Posterior cingulate gyrus (tissue), 11 donors: Measurements from ENCODE around the gene SORCS3.

ENCODE experiments used
- DNase-seq, 10 donors: peaks; one replicate each; pipeline versions ENCODE4 v3.0.0 to v3.0.0-alpha.2; 2020 to 2021; ENCODE audit warnings: mixed read lengths in 3 of 10
- intact Hi-C: fragments of 100-400 bp; cut with DNase I; formaldehyde crosslinking; loops from one replicate; pipeline ENCODE4 v1.15.1; 2023

The SORCS3 gene

DNA sequence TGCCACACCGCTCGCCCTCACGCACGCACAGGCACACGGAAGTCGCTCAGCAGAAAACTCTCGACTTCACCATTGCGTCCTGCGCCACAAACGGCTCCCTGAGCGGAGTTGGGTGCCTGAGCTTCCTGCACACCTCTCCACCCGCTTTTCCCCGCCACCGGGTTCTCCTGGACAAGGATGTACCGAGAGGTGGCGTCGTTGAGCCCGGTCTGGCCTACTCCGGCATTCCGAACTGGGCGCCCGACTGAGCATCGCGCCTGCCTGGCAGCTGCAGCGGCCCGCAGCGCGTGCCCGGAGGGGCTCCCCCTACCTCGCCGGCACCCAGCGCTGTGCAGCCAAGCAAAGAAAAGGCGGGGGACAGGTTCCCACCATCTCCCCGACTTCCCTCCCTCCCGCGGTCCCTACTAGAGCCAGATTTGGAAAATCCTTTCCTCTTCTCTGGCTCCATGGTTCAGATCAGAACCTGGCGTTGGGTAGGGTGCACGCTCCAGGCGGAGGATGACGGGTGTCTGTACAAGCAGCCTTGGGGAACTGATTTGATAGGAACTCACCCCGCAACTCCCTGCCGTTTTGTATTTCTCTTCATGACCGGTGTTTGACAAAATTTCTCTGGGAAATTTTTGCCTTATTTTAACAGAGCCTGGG lies 1.7 kb downstream of the SORCS3 start:
- DNase-seq, result peak; percentile 74 to 96 (median 86)
- intact Hi-C loops, result loop anchor here (5.0 kb wide), 2 partner anchors 135 to 285 kb away; no protein-coding TSS in a partner anchor

DNA sequence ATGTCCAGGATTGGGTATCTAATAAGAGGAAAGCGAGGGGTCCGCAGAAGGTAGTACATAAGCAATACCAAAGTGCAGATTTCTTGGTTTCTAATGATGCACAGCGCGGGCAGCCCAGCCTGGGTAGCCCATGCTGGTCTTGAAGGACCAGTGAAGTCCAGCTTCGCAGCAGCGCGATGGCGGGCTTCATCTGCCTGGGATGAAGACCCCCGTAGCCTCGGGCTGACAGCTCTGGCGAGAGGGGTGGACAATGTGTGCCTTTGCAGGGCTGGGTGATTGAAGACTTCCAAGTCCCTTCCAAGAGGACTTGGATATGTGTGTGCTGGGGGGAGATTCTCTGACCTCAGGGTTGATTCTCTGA lies 2.2 kb downstream of the SORCS3 start:
- intact Hi-C loops, result loop anchor here (5.0 kb wide), 2 partner anchors 134 to 284 kb away; no protein-coding TSS in a partner anchor
- DNase-seq, result peak in 1 of 10 donors; percentile 70

DNA sequence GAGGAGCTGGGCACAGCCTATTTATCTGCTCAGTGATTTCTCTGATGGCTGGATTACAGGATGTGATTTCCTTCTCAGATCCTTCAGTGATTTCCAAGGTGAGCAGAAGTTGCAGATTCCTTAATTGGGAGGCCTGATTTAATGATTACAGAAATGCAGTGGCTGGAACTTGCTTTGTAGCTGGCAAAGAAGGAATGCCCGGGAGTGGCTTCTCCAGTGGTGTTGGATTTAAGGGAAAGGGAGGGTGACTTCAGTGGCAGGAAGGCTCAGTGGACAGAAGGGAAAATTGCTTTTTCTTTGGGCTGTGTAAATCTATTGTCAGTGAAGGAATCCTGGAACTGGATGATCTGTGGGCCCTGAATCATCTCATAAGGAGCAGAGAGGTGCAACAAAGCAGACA lies 5.1 kb downstream of the SORCS3 start:
- intact Hi-C loops, result no loop called here
- no peak for DNase-seq

DNA sequence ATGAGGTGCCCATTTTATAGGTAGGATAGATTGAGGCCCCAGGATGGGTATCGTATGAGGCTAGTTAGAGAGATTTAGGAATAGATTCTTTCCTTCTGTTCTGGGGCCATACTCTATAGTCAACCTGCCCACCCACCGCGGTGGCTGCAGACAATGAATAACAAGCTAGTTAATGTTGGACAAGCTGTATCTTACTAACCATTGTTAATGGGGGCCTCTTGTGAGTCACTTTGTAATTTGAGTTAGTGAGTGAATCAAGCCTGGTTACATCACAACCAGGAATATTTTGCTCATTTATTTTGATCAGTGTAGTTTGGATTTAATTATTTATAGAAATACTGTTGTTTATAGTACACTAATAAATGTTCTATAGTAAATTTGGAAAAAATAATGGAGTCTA lies 7.3 kb downstream of the SORCS3 start:
- intact Hi-C loops, result no loop called here
- no peak for DNase-seq

DNA sequence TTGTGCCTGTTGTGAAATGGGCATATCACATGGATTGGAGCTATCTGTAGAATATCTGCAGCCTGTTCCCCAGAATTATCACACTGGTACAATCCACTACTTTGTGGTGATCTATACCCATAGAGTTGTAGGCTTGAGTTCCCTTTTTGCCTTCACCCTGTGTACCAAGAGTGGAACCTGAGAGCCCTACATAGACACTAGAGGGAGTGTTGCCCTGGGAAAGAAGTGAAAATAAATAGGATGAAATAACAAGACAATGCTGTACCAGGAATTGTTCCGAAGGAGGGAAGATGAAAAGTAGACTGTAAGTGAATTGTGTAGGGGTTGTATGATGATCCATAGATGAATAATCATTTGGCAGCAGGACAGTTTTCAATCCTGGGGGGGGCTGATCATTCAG lies 9.0 kb downstream of the SORCS3 start:
- intact Hi-C loops, result no loop called here
- no peak for DNase-seq

DNA sequence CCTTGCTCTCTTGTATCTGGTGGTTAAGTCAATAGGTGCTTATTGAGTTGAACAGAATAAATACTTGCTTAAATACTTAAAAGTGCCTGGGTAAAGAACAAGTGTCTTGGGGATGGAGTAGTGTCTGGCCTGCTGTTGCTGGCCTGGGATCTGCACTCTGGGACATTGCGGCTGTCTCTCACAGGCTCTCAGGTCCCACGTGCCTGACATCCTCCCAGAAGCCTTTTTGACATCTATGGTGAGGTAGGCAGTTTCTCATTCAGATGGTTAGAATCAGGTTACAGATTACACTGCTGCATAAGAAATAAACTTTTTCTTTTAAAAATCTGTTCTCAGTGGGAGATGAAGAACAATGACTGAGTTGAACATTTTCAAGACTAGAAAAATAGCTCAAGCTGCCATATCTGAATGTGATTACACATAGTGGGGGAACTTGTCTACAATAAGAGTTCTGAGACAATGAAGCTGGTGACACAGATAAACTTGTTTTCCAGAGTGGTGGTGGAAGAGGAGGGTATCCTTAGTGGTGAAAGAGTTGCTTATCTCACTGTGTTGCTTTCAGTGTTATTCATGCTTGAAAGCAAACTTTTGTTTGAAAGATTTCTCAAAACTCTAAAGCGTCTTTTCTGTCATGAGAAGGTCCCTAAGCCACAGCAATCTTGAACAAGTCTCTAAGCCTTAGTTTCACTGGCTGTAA lies 9.7 kb downstream of the SORCS3 start:
- intact Hi-C loops, result no loop called here

DNA sequence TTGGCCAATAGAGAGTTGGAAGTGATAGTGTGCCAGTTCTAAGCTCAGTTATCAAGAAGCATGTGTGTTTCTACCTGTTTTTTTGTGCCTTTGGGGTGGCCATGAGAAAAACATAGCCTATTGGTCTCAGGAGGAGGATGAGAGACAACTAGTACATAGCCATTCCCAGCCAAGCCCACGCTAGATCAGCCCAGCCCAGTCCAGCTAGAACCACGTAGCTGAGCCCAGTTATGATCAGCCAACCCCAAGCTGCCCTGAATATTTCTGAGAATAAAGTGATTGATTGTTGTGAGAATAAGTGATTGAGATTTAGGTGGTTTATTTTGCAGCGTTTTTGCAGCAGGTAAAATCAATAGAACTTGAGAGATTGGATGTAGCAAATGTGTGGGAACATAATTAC lies 15.9 kb downstream of the SORCS3 start:
- intact Hi-C loops, result no loop called here
- DNase-seq, result no peak

More for the DNA sequence above, 9.7 kb downstream of the SORCS3 start:
- DNase-seq, result no peak

DNA sequence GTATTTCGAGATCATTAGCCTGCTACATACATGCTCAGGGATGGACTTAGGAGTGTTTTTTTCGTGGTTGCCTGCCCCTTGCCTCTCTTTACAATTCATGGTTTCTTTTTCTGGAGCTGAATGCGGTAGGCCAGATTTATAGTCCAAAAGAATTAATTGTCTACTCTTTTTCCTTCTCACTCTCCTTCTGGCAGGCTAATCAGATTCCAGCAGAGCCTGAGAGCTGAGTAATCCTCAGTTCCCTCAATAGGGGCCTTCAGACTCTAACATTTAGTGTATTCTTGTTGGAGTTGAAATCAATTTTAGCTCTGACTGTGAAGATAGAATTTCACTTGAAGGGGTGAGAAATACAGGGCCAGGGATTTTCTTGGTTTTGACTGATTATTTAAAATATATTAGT lies 16.4 kb downstream of the SORCS3 start:
- intact Hi-C loops, result no loop called here
- no peak for DNase-seq

DNA sequence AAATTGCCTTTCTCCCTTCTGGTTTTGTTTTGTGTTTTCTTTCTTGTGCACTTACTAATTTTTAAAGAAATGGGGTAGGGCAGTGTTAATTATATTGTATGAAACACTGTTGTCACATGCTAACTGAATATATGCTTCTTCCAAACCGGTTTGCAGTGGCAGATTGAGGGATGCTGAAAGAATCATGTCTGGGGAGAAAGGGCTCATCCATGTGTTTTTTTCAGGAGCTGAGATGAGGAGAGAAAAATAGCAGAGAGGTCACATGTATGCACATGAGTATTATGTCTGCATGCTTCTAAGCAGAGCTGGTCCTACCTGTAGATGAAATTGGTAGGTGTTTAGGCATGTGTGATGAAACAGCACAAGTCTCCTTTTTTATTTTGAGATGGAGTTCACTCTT lies 17.0 kb downstream of the SORCS3 start:
- DNase-seq, result no peak
- intact Hi-C loops, result no loop called here

DNA sequence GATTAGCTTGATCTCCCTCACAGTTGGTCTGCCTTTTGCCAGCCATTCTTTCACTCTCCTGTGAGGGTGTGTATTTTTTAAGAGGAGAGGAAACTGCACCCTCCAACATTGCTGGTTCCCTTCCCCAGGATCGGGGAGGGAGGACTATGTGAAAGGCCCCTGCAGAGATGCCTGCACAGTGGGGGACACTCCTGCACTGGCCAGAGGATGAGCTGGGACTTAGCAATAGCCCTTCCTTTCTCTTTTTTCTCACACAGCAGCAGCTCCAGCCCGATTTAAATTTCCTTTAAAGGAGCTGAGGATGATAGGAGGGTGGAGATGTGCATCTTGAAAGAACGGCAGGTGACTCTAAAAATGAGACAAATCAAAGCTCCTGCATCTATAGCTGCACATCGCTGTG lies 18.7 kb downstream of the SORCS3 start:
- intact Hi-C loops, result no loop called here

DNA sequence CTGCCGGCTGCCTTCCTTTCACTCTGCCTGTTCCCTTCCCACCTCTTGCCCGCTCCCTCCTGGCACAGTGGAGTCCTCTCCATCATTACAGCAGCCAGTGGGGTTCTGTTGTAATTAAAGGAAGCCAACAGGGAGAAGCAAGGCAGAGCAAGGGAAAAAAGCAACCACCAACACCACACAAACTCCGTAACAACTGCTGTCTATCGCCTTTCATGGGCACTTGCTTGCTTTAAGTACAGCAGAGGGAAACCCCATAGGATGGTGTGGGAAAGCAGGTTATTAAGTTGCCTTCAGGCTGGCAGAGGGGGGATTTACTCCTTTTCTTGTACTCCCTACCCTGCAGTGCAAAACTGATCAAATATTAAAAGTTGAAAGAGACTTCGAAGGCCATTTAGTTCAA lies 22.0 kb downstream of the SORCS3 start:
- no peak for DNase-seq
- intact Hi-C loops, result no loop called here

More for the DNA sequence above, 18.7 kb downstream of the SORCS3 start:
- DNase-seq, result no peak

DNA sequence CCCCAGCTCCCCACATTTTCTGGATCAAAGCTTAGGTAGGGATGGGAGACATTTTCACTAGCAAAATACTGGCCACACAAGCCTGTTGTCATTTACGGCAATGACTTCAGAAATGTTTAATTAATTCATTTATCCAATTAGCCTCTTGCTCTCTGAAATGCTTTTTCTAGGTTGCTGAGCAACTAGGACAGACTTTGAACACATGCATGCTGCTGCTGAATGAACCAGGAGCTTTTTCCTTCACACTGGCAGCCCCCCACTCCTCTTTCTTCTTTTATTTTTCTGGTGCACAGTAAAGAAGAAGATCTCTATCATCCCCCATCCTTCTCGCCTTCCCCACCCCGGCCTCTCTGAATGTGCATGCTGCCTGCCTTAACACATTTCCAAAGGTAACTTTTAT lies 22.5 kb downstream of the SORCS3 start:
- DNase-seq, result no peak
- intact Hi-C loops, result no loop called here

DNA sequence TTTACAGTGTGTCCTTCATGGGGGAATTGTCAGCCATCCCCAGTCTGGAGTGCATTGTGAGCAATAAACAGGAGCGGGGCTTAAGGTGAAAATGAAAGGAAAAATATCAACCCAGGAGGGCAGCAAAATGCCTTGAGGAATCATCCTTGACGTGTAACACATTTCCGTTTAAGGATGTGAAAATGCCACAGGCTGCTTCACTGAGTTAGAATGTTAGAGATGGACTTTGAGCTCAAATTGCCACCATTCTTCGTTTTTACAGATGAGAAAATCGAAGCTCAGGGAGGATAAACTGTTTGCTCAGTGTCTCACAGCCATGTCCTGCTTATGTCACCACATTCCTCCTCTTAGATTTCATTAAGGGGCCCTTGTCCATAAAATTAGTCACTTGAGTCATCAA lies 23.1 kb downstream of the SORCS3 start:
- DNase-seq, result no peak
- intact Hi-C loops, result no loop called here

DNA sequence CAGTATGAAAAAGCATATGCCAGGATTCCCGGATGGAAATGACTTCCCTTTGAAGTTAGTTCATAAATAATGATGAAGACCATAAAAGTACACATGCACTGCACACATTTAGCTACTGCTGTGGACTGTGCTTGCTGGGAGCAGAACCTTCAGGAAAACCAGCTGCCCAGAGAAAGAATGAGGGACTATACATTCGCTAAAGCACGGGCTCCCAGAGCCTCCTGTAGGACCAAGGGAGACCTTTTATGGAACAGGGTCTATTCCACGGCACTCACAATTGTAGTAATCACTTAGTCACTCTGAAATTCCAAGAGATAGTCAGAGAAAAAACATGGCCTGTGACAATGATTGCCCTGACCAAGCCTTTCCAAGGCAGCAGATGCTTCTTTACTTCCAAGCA lies 24.1 kb downstream of the SORCS3 start:
- no peak for DNase-seq

DNA sequence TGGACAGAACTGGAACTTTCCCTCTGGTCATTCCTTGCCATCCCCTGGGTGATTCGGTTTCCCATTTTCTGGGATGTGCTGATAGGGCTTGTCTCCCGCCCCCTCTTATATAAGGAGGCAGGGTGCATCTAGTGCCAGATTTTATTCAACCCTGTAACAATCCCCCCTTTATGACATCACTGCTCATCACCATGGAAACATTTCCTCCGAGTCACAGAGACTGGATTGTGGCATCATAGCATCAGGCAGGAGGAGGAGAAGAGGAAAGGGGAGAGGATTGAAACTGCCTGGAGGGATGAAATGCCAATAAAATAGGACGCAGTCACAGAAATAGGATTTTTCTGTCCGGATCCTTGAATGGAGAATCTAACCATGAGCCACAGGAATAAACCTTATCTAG lies 25.0 kb downstream of the SORCS3 start:
- intact Hi-C loops, result no loop called here
- no peak for DNase-seq

More for the DNA sequence above, 24.1 kb downstream of the SORCS3 start:
- intact Hi-C loops, result no loop called here

DNA sequence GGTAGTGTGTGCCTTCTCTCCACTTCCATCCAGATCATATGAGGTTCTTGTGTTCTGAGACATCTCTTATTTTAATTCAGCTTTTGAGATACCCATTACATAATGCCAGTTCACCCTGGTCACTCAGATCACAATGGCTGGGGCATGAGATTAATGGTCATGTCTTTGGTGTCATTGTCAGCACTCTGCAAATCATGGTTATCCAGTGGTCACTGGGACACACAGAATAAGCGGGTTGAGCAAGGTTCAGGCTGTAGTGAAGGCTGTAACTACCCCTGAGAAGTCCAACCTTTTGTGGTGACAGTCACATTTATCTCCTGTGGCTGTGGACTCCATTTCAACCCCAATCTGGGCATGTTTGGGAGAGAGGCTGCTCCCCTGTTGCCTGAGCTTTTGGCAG lies 35.8 kb downstream of the SORCS3 start:
- intact Hi-C loops, result no loop called here
- DNase-seq, result no peak

DNA sequence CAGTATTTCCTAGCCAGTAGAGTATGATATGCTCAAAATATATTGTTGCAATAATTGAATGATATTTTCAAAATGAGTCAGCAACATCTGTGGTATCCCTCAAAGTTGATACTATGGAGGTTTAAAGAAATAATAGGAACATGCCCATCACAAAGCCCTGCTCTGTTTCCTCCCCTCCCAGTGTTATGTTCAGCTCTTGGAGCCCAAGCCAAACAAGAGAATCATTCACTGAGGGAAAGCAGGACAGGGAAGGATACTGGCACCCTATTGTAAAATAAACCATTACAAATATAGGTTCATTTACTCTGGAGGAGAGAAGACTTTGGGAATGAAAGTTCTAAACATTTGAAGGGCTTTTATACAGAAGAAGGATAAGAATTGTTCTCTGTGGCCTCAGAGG lies 37.6 kb downstream of the SORCS3 start:
- intact Hi-C loops, result no loop called here
- no peak for DNase-seq

DNA sequence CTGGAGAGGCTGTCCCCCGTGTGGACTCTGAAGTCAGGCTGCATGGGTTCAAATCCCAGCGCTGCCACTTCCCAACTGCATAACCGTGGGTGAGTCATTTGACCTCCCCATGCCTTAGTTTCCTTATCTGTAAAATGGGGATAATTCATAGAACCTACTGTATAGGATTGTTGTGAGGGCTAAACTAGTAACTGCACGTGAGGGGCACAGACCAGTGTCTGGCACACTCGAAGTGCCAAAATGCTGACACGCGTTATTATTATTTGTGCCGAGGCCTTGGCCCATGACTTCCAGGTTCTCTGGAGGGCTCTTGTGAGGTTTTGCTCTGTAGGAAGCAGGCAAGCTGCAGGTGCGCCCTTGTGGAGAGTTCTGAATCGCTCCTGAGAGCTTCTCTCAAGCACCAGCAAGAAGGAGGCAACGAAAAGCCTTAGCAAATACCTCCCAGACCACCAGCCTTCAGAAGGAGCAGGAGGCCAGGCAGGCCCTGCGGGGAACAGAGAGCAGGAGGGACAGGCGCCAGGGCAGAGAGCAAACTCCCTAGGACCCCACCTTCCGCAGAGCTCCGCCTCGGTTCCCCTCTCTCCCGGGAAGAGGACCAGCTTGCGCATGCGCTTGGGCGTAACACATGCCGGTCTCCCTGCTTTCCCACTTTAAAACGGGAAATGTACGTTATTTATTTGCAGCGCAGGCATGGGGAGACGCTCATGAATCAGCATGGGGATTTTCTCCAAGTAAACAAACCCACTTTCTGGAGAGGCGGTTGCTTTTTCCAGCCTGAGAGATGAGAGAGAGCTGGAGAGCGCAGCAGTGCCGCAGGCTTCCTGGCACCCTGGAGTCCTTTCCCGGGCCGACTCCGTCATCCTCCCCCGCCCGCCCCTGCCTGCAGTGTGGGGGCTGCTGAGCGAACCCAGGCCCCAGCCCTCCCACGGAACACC lies 39.6 kb downstream of the SORCS3 start:
- intact Hi-C loops, result no loop called here

DNA sequence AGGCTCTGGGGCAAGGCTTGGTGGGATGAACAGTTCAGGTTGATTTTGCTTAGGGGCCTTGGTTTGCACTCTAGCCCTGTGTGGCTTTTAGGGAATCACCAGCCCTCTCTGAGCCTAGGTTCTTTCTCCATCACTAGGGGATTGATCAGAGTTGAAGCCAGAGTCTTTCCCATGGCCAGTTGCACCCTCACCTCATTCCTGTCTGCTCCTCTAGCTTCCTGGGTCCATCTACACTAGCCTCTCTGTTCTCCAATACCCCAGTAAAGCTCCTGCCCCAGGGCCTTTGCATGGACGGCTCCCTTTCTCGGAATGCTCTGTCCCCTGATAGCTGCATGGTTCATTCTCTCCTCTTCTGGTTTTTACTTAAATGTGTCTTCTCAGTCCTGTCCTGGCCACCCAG lies 40.4 kb downstream of the SORCS3 start:
- DNase-seq, result no peak
- intact Hi-C loops, result no loop called here

More for the DNA sequence above, 39.6 kb downstream of the SORCS3 start:
- peak; percentile 54 to 95 (median 76) for DNase-seq

DNA sequence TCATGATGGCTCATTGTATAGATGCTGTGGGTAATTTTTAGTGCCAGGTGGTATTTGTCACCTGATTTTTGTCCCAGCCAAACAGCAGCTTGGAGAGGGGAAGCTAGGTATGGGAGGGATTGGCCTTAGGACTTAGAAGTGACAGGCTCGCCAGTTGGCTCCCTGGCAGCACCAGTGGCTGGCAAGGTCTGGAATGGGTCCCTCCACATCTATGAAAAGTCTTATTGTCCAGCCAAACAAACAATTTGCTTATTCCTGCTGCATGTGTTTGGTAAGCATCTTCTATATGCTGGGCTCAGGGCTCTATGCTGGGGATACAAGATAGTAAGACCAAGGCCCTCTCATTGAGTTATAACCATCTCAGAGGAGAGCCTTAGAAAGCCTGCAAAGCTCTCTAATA lies 42.5 kb downstream of the SORCS3 start:
- intact Hi-C loops, result no loop called here
- peak in 3 of 10 donors; percentile 45 to 90 (median 50) for DNase-seq

DNA sequence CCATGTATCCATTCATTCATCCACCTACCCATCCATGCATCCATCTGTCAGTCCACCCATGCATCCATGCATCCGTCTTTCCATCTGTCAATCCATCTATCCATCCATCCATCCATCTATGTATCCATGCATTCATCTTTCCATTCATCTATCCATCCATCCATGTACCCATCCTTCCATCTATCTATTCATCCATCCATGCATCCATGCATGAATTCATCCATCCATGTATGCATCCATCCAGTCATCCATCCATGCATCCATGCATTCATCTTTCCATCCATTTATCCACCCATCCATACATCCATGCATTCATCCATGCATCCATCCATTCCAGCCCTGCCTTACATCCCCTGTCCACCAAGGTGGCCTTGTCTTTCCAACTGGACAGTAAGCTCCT lies 45.7 kb downstream of the SORCS3 start:
- intact Hi-C loops, result no loop called here
- no peak for DNase-seq
